ENCODE measurements around the gene MMP10.

GRCh38 chr11:102800767-102801166 lies 20.3 kb upstream of the MMP10 start:
- TF ChIP-seq, protein P1, sequence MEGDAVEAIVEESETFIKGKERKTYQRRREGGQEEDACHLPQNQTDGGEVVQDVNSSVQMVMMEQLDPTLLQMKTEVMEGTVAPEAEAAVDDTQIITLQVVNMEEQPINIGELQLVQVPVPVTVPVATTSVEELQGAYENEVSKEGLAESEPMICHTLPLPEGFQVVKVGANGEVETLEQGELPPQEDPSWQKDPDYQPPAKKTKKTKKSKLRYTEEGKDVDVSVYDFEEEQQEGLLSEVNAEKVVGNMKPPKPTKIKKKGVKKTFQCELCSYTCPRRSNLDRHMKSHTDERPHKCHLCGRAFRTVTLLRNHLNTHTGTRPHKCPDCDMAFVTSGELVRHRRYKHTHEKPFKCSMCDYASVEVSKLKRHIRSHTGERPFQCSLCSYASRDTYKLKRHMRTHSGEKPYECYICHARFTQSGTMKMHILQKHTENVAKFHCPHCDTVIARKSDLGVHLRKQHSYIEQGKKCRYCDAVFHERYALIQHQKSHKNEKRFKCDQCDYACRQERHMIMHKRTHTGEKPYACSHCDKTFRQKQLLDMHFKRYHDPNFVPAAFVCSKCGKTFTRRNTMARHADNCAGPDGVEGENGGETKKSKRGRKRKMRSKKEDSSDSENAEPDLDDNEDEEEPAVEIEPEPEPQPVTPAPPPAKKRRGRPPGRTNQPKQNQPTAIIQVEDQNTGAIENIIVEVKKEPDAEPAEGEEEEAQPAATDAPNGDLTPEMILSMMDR (IDR thresholded peaks at IDR 0.05): no peak
- TF ChIP-seq EZH2 (IDR thresholded peaks at IDR 0.05) (no peak), EZH2phosphoT487 (IDR thresholded peaks at IDR 0.05) (no peak)

Measured in neural progenitor cell (in vitro differentiated cells).